ENCODE measurements around the gene CPPED1. TPM values are rescaled to one million over a fixed set of nuclear protein-coding genes. Genes with fewer than 3 reads are reported as not detected.
"Not testable (repeated sequence)": the region's sequence is repeated elsewhere in the genome, so short reads cannot be mapped to it uniquely, and the experiment has no call there.

The CPPED1 gene
- total RNA-seq, 1 donor from 2014 or later = 21.4 TPM

GRCh38 chr16:12767897-12768296 is 35.8 kb downstream of the CPPED1 start:
- DNase-seq (ENCODE audit: low spot score) = no peak

- DNase-seq (ENCODE audit: low spot score) = no peak
Measured at GRCh38 chr16:12766853-12767252, 36.8 kb downstream of the CPPED1 start.

GRCh38 chr16:12766208-12766607 is 37.5 kb downstream of the CPPED1 start:
- DNase-seq (ENCODE audit: low spot score) = not testable (repeated sequence)

- DNase-seq (ENCODE audit: low spot score) = no peak
Measured at GRCh38 chr16:12764813-12765488, 38.7 kb downstream of the CPPED1 start.

- DNase-seq (ENCODE audit: low spot score) = no peak
Measured at GRCh38 chr16:12763517-12763916, 40.2 kb downstream of the CPPED1 start.

- DNase-seq (ENCODE audit: low spot score) = no peak
Measured at GRCh38 chr16:12760819-12761611, 42.7 kb downstream of the CPPED1 start.

- DNase-seq (ENCODE audit: low spot score) = no peak
Measured at GRCh38 chr16:12758670-12759558, 44.8 kb downstream of the CPPED1 start.

GRCh38 chr16:12758031-12758669 is 45.5 kb downstream of the CPPED1 start:
- DNase-seq (ENCODE audit: low spot score) = no peak

DNA sequence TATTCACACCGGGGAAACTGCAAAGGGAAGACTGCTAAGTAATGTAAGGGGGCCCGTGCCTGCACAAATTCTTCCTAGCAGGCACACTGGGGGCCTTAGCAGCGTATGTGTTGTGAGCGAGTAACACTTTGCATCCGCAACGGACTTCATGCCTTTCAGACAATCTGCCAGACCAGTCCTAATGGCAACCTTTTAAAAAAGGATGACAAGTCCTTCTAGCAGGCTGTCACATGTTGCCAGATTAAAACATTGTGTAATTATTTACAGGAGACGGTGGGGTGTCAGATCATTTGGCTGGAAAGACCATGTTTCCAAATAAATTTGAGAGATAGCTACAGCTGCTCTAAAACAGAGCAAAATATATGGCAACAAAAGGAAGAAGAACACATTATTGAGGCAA is 46.1 kb downstream of the CPPED1 start:
- DNase-seq (ENCODE audit: low spot score) = no peak

DNA sequence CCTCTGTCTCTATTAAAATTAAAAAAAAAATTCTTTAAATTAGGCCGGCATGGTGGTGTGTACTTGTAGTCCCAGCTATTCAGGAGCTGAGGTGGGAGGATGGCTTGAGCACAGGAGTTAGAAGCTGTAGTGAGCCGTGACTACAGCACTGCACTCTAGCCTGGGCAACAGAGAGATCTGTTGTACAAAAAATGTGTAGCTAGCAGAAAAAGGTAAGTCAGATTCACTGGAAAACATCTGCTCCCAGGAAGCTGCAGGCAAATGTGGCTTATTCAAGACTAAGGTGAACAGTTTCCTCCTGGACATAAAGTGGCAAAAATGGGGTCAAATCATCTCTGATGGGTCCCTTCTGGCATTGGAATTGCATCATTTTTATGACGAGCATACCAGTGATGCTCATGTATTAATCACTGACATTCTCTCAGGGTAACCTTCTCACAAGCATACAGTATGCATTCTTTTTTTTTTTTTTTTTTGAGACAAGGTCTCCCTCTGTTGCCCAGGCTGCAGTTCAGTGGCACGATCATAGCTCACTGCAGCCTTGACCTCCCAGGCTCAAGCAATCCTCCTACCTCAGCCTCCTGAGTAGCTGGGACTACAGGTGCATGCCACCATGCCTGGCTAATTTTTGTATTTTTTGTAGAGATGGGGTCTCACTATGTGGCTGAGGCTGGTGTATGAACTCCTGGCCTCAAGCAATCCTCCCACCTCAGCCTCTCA is 48.7 kb downstream of the CPPED1 start:
- DNase-seq (ENCODE audit: low spot score) = no peak

- no peak for DNase-seq (ENCODE audit: low spot score)
Measured at GRCh38 chr16:12753203-12754023, 50.3 kb downstream of the CPPED1 start.

- DNase-seq (ENCODE audit: low spot score) = no peak
Measured at GRCh38 chr16:12752159-12752558, 51.5 kb downstream of the CPPED1 start.

GRCh38 chr16:12750554-12750918 is 53.2 kb downstream of the CPPED1 start:
- DNase-seq (ENCODE audit: low spot score) = no peak

DNA sequence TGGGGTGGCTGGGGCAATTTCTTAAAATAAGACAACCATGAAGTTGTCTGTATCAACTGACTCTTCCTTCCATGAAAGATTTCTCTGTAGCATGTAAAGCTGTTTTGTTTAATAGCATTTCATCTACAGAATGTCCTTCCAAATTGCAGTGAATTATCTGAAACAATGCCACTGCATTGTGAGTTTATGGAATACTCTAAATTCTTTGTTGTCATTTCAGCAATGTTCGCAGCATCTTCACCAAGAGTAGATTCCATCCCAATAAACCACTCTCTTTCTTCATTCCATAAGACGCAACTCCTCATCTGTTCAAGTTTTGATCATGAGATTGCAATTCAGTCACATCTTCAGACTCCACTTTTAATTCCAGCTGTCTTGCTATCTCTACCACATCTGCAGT is 54.6 kb downstream of the CPPED1 start:
- DNase-seq (ENCODE audit: low spot score) = no peak

DNA sequence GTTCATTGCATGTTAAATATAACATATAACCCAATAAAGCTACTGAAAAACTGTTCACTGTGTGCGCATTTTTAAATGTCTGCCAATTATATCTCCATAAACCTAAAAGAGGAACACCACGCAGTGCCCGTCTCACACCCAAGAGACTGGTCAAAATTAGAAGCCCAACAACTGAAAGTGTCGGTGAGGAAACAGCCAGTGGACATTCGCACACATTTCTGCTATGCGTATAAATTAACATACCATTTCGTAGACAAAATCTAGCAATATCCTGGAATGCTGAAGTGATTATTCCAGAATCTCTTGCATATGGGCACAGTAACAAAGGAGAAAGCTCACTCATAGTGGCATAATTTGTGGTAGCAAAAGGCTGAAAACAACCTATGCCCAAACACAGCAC is 55.9 kb downstream of the CPPED1 start:
- DNase-seq (ENCODE audit: low spot score) = no peak

DNA sequence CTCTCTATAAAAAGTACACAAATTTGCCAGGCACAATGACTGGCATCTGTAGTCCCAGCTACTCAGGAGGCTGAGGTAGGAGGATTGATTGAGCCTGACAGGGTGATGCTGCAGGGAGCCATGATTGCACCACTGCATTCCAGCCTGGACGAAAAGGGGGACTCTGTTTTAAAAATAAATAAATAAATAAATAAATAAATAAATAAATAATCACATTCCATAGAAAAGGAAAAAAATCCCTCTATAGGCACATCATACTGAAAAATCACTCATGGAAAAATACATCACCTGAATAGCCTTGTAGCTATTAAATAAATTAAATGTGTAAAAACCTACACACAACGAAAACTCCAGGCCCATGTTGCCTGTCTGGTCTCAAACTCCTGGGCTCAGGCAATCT is 56.4 kb downstream of the CPPED1 start:
- DNase-seq (ENCODE audit: low spot score) = no peak

GRCh38 chr16:12744860-12745259 is 58.8 kb downstream of the CPPED1 start:
- no peak for DNase-seq (ENCODE audit: low spot score)

DNA sequence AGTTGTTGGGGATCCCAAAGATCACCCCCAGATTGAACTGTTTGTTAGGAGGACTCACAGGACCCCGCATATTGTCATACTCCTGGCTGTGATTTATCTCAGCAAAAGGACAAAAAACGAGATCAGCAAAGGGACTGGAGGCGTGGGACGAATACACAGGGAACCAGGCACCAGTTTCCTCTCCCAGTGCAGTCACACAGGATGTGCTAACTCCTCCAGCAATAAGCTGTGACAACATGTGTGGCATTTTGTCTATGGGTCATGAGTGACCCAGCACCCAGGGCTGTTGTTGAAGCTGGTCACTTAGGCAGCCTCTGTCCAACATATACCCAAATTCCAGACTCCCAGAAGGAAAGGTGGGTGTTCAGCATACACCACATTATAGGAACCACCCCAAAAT is 60.9 kb downstream of the CPPED1 start:
- DNase-seq (ENCODE audit: low spot score) = no peak

DNA sequence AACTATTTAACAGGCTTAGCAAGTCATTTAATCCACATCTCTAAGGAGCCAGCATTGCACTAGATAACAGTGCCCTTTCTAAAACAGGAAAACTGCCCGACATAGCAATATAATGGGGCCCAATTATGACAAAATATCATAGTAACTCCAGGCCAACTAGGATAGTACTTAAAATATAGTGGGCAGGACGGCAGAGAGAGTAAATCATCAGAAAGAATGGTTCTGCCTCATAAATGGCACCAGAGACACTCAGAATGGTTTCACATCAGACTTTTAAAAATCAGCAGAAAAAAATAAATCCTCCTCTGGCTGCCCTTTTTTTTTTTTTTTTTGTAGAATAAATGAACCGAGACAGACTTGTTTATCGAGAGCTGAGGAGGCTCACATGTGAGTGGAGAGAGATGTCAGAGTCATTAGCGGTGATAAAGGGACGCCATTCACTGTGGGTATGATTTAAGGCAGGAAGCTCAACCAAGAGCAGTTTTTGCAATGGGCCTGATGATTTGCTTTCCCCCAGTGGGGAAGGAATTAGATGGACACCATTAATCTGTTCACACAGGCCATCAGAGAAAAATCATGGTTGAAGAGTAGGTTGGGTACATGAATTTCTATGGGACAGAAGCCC is 62.6 kb downstream of the CPPED1 start:
- DNase-seq (ENCODE audit: low spot score) = no peak

DNA sequence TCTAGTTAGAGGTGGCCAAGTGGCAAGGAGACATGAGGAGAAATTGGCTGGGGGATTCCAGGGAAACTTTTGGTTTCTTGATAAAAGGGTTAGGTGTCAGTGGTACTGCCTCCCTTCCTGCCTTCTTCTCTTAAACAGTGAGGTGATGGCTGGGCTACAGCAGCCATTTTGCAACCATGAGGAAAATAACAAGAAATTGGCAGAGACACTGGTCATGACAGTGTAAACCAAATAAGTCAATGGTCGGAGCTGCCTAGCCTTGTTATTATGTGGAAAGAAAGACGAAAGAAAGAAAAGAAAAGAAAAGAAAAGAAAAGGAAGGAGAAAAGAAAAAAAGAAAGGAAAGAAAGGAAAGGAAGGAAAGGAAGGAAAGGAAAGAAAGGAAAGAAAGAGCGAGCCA is 63.9 kb downstream of the CPPED1 start:
- no peak for DNase-seq (ENCODE audit: low spot score)

Data from ureter (tissue), 1 donor.